Measurements from ENCODE around the gene PITX2. TPM values are rescaled to one million over a fixed set of nuclear protein-coding genes. Genes with fewer than 3 reads are reported as not detected.
A peak's percentile ranks its signal among the peaks of the same experiment; 100 is the strongest.
"Not testable (repeated sequence)": the region's sequence is repeated elsewhere in the genome, so short reads cannot be mapped to it uniquely, and the experiment has no call there.

PITX2 gene
- total RNA-seq, 1 donor from 2014 or later, result 1.0 TPM

GRCh38 chr4:110587666-110588285 is 35.1 kb downstream of the PITX2 start:
- Mint-ChIP-seq H3K4me1 (ENCODE audit: low read depth) (peaks cover 3% of the 10 kb centered on the region), H3K27me3 (ENCODE audit: low read depth) (peaks cover 10% of the 10 kb centered on the region), H3K36me3 (ENCODE audit: low read depth) (no peaks in the 10 kb centered on the region), H3K27ac (ENCODE audit: unreplicated experiment) (no peak overlapping the region), H3K4me3 (ENCODE audit: unreplicated experiment) (no peak overlapping the region), H3K9me3 (ENCODE audit: low read depth) (no peaks in the 10 kb centered on the region)
- TF ChIP-seq, protein P1, sequence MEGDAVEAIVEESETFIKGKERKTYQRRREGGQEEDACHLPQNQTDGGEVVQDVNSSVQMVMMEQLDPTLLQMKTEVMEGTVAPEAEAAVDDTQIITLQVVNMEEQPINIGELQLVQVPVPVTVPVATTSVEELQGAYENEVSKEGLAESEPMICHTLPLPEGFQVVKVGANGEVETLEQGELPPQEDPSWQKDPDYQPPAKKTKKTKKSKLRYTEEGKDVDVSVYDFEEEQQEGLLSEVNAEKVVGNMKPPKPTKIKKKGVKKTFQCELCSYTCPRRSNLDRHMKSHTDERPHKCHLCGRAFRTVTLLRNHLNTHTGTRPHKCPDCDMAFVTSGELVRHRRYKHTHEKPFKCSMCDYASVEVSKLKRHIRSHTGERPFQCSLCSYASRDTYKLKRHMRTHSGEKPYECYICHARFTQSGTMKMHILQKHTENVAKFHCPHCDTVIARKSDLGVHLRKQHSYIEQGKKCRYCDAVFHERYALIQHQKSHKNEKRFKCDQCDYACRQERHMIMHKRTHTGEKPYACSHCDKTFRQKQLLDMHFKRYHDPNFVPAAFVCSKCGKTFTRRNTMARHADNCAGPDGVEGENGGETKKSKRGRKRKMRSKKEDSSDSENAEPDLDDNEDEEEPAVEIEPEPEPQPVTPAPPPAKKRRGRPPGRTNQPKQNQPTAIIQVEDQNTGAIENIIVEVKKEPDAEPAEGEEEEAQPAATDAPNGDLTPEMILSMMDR (IDR thresholded peaks at IDR 0.05), result no peak
- no peak for DNase-seq (ENCODE audit: low spot score)

GRCh38 chr4:110586131-110586850 is 36.6 kb downstream of the PITX2 start:
- Mint-ChIP-seq H3K36me3 (ENCODE audit: low read depth) (no peaks in the 10 kb centered on the region), H3K9me3 (ENCODE audit: low read depth) (no peaks in the 10 kb centered on the region), H3K27me3 (ENCODE audit: low read depth) (peaks cover 12% of the 10 kb centered on the region), H3K4me1 (ENCODE audit: low read depth) (peaks cover 3% of the 10 kb centered on the region), H3K4me3 (ENCODE audit: unreplicated experiment) (peak overlapping the region; percentile 20), H3K27ac (ENCODE audit: unreplicated experiment) (no peak overlapping the region)
- DNase-seq (ENCODE audit: low spot score), result no peak
- TF ChIP-seq, protein P1 (IDR thresholded peaks at IDR 0.05), result peak; percentile 85

DNA sequence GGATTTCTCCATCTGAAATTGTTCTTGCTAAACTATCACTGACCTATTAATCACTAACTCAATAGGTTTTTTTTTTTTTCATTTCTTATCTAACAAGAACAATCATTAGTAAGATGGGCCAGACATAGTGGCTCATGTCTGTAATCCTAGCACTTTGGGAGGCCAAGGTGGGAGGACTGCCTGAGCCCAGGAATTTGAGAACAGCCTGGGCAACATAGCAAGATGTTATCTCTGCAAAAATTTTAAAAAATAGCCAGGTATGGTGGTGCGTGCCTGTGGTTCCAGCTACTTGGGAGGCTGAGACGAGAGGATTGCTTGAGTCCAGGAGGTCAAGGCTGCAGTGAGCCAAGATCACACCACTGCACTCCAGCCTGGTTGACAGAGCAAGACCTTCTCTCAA is 46.2 kb downstream of the PITX2 start:
- Mint-ChIP-seq H3K9me3 (ENCODE audit: low read depth) (peaks cover 21% of the 10 kb centered on the region), H3K27me3 (ENCODE audit: low read depth) (peaks cover 22% of the 10 kb centered on the region)
- H3K36me3 Mint-ChIP-seq (ENCODE audit: low read depth); DNase-seq (ENCODE audit: low spot score); H3K27ac Mint-ChIP-seq (ENCODE audit: unreplicated experiment); H3K4me1 Mint-ChIP-seq (ENCODE audit: low read depth); H3K4me3 Mint-ChIP-seq (ENCODE audit: unreplicated experiment): not testable (repeated sequence)

Other genes starting within 250 kb of the PITX2 start
- gene ENPEP, start 146.9 kb downstream of the PITX2 start, total RNA-seq, result 0.63 to 2.2 TPM (median 0.72 TPM) in 3 replicates

Measured in chondrocyte (in vitro differentiated cells).